PFSK-1 (cell line): ENCODE data around the gene BAX.

Experiments
- FOXP2 ChIP-seq: optimal IDR thresholded peaks from 2 replicates; pipeline ENCODE3; 2011; ENCODE audit warnings: borderline replicate concordance, control low read depth, inconsistent platforms; ENCODE audit not compliant: insufficient read depth; ENCODE audit errors: extremely low read length, extremely low read depth
- POLR2AphosphoS5 ChIP-seq: IDR thresholded peaks from 2 replicates; pipeline ENCODE4 v1.6.1; 2012; ENCODE audit warnings: low read depth, mild to moderate bottlenecking, control low read depth, low read length, moderate library complexity
- REST ChIP-seq, 2 experiments: IDR thresholded peaks; 2 replicates each; pipeline versions ENCODE4 v1.6.1 to v1.8.0; 2011 to 2012; ENCODE audit warnings: low read depth in 2 of 2, low read length in 2 of 2, control low read depth in 1 of 2, inconsistent platforms in 1 of 2, mild to moderate bottlenecking in 1 of 2, moderate library complexity in 1 of 2; ENCODE audit not compliant: insufficient read depth in 1 of 2
- SIN3A ChIP-seq: IDR thresholded peaks from 2 replicates; pipeline ENCODE4 v1.6.1; 2012; ENCODE audit warnings: mild to moderate bottlenecking, low read length, moderate library complexity, borderline replicate concordance; ENCODE audit not compliant: insufficient read depth
- TAF1 ChIP-seq: IDR thresholded peaks from 2 replicates; pipeline ENCODE4 v1.6.1; 2012; ENCODE audit warnings: low read length, control low read depth, borderline replicate concordance; ENCODE audit not compliant: insufficient read depth

Gene BAX

GRCh38 chr19:48985711-48986110 is 31.0 kb downstream of the BAX start:
- TF ChIP-seq FOXP2, result no peak
- no peak for TF ChIP-seq SIN3A
- TF ChIP-seq TAF1, result no peak
- no peak for TF ChIP-seq REST (IDR thresholded peaks at IDR 0.05; ENCODE audit: insufficient read depth in 1 of 2, low read depth in 2 of 2, low read length in 2 of 2)
- no peak for TF ChIP-seq POLR2AphosphoS5

- TF ChIP-seq FOXP2 (no peak), POLR2AphosphoS5 (no peak), SIN3A (no peak), TAF1 (no peak)
Observed at GRCh38 chr19:48986211-48986610, 31.5 kb downstream of the BAX start.

- no peak for TF ChIP-seq SIN3A
- TF ChIP-seq REST (IDR thresholded peaks at IDR 0.05; ENCODE audit: insufficient read depth in 1 of 2, low read depth in 2 of 2, low read length in 2 of 2), result no peak
- TF ChIP-seq FOXP2, result no peak
- TF ChIP-seq TAF1, result no peak
- no peak for TF ChIP-seq POLR2AphosphoS5
Observed at GRCh38 chr19:48987323-48987722, 32.6 kb downstream of the BAX start.

- TF ChIP-seq REST (IDR thresholded peaks at IDR 0.05; ENCODE audit: insufficient read depth in 1 of 2, low read depth in 2 of 2, low read length in 2 of 2), result no peak
Observed at GRCh38 chr19:48988286-48988685, 33.6 kb downstream of the BAX start.

- no peak for TF ChIP-seq FOXP2
- TF ChIP-seq TAF1, result no peak
- no peak for TF ChIP-seq SIN3A
- TF ChIP-seq REST (IDR thresholded peaks at IDR 0.05; ENCODE audit: insufficient read depth in 1 of 2, low read depth in 2 of 2, low read length in 2 of 2), result no peak
- TF ChIP-seq POLR2AphosphoS5, result no peak
Observed at GRCh38 chr19:48988860-48989259, 34.2 kb downstream of the BAX start.
